Hepatocyte (in vitro differentiated cells): ENCODE results near the gene TMEM232. TPM values are rescaled to one million over a fixed set of nuclear protein-coding genes. Genes with fewer than 3 reads are reported as not detected.

Source experiments
- DNase-seq: peaks from one replicate; pipeline ENCODE4 v3.0.0-alpha.2; 2016; ENCODE audit warnings: low spot score
- H2AFZ ChIP-seq: fragments of 200-600 bp; sonication (generic); 2 replicates; pipeline ENCODE4 v1.6.0; 2016; ENCODE audit warnings: antibody characterized with exemption, mild to moderate bottlenecking
- H3K27ac ChIP-seq: fragments of 200-600 bp; sonication (generic); 2 replicates; pipeline ENCODE4 v1.5.1; 2016; ENCODE audit warnings: mild to moderate bottlenecking
- H3K27me3 ChIP-seq: fragments of 200-600 bp; sonication (generic); 2 replicates; pipeline ENCODE4 v1.6.1; 2016
- H3K36me3 ChIP-seq: fragments of 200-600 bp; sonication (generic); replicated peaks from 2 replicates; pipeline ENCODE4 v1.5.1; 2016; ENCODE audit warnings: low read depth; ENCODE audit not compliant: insufficient read depth
- H3K4me1 ChIP-seq: fragments of 200-600 bp; sonication (generic); 2 replicates; pipeline ENCODE4 v1.5.1; 2016; ENCODE audit warnings: mild to moderate bottlenecking, moderate library complexity; ENCODE audit not compliant: insufficient read depth
- H3K4me2 ChIP-seq: fragments of 200-600 bp; sonication (generic); 2 replicates; pipeline ENCODE4 v1.6.0; 2016
- H3K4me3 ChIP-seq: fragments of 200-600 bp; sonication (generic); 2 replicates; pipeline ENCODE4 v1.5.1; 2016; ENCODE audit warnings: mild to moderate bottlenecking
- H3K79me2 ChIP-seq: fragments of 200-600 bp; sonication (generic); 2 replicates; pipeline ENCODE4 v1.6.0; 2017; ENCODE audit warnings: mild to moderate bottlenecking
- H3K9me2 ChIP-seq: fragments of 200-600 bp; sonication (generic); replicated peaks from 2 replicates; pipeline ENCODE4 v1.6.0; 2017; ENCODE audit warnings: mild to moderate bottlenecking; ENCODE audit not compliant: insufficient read depth
- H3K9me3 ChIP-seq: fragments of 200-600 bp; sonication (generic); 2 replicates; pipeline ENCODE4 v1.5.1; 2016; ENCODE audit warnings: low read depth, mild to moderate bottlenecking
- H4K20me1 ChIP-seq: fragments of 200-600 bp; sonication (generic); 2 replicates; pipeline ENCODE4 v1.6.0; 2016; ENCODE audit warnings: mild to moderate bottlenecking; ENCODE audit not compliant: insufficient read depth, poor library complexity, severe bottlenecking
- CTCF ChIP-seq: fragments of 200-600 bp; sonication (generic); IDR thresholded peaks from 2 replicates; pipeline ENCODE4 v1.5.1; 2016; ENCODE audit warnings: antibody characterized with exemption, mild to moderate bottlenecking; ENCODE audit not compliant: poor library complexity
- EZH2 ChIP-seq: fragments of 200-600 bp; sonication (generic); IDR thresholded peaks from 2 replicates; pipeline ENCODE4 v1.6.1; 2016; ENCODE audit warnings: antibody characterized with exemption, mild to moderate bottlenecking, borderline replicate concordance
- EZH2phosphoT487 ChIP-seq: fragments of 200-600 bp; sonication (generic); IDR thresholded peaks from one replicate; pipeline ENCODE4 v1.6.1; 2018; ENCODE audit warnings: antibody characterized with exemption, mild to moderate bottlenecking, low read depth, moderate library complexity; ENCODE audit not compliant: unreplicated experiment, severe bottlenecking
- WGBS: methylation state at CpG from one replicate; pipeline ENCODE4 v1.1.6; 2016; ENCODE audit warnings: low lambda C conversion rate; ENCODE audit errors: missing lambda C conversion rate; 5-methylcytosine and 5-hydroxymethylcytosine counted together
- polyA plus RNA-seq: library from polyadenylated mRNA; unstranded; fragments of >200 nt; fragmentation: Nextera tagmentation; extraction: Ambion mirVana; gene quantifications from 2 replicates; pipeline ENCODE4 v1.2.1, GENCODE V29; 2016
- total RNA-seq: library from RNA; depleted of rRNA; stranded (reverse); fragments of >200 nt; gene quantifications from 2 replicates; pipeline ENCODE4 v1.2.3, GENCODE V29; 2014

The TMEM232 gene
- total and polyA plus RNA-seq, 2 experiments from 2014 or later: 2.4 to 2.8 TPM

DNA sequence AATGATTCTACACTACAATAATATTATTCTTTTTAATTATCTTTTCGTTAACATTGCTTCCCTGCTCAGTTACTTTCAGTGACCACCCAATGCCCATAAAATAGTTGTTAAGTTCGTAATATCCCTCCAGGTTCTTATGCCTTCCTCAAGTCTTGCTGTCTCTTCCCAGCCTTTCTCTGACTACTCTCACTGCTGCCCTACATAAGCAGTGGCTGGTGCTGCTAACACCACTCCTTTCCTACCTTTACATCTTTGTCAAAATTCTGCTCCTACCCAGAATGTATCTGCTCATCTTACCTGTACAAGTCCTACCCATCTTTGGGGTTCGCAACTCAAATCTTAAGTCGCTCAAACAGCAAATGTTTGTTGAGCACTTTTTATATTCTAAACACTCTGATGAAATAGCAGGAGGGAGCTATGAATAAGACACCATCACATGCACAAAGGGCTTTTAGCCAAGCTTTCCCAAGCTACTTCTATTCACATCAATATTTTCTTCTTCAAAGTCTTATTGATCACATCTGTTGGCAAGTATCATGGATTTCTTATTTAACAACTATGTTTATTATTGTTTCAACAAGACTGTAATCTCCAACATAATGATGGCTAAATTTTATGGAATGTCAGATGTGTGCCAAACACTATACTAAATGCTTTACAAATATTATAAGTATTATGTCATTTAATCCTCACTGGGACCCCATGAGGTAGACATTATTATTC lies 41.8 kb upstream of the TMEM232 start:
- no peaks in the 10 kb centered on the region for H3K9me2 ChIP-seq
- H2AFZ ChIP-seq: no peak overlapping the region
- no peak overlapping the region for H3K27ac ChIP-seq
- H3K79me2 ChIP-seq: no peaks in the 10 kb centered on the region
- no peak for DNase-seq
- H4K20me1 ChIP-seq: no peaks in the 10 kb centered on the region
- TF ChIP-seq EZH2 (no peak), EZH2phosphoT487 (no peak), CTCF (no peak)
- no peak overlapping the region for H3K4me3 ChIP-seq
- no peaks in the 10 kb centered on the region for H3K4me1 ChIP-seq
- no peaks in the 10 kb centered on the region for H3K27me3 ChIP-seq
- no peak overlapping the region for H3K4me2 ChIP-seq
- no peaks in the 10 kb centered on the region for H3K36me3 ChIP-seq
- WGBS: 81% methylated on average over 4 of the region's 4 CpGs
- no peaks in the 10 kb centered on the region for H3K9me3 ChIP-seq

GRCh38 chr5:110760158-110760557 lies 33.7 kb upstream of the TMEM232 start:
- no peaks in the 10 kb centered on the region for H3K4me1 ChIP-seq
- no peak for DNase-seq
- TF ChIP-seq EZH2phosphoT487: no peak
- no peak for TF ChIP-seq EZH2
- TF ChIP-seq CTCF: no peak
- H3K9me2 ChIP-seq: no peaks in the 10 kb centered on the region
- whole genome bisulfite sequencing: 100% methylated on average over 1 of the region's 1 CpG
- H3K36me3 ChIP-seq: no peaks in the 10 kb centered on the region
- no peak overlapping the region for H3K27ac ChIP-seq
- H3K79me2 ChIP-seq: no peaks in the 10 kb centered on the region
- no peaks in the 10 kb centered on the region for H3K9me3 ChIP-seq
- no peak overlapping the region for H3K4me3 ChIP-seq
- H2AFZ ChIP-seq: no peak overlapping the region
- H4K20me1 ChIP-seq: no peaks in the 10 kb centered on the region
- no peak overlapping the region for H3K4me2 ChIP-seq
- H3K27me3 ChIP-seq: no peaks in the 10 kb centered on the region

GRCh38 chr5:110757118-110757729 lies 30.8 kb upstream of the TMEM232 start:
- Histone ChIP-seq H3K36me3 (no peaks in the 10 kb centered on the region), H4K20me1 (no peaks in the 10 kb centered on the region), H3K4me2 (no peak overlapping the region), H3K9me3 (no peaks in the 10 kb centered on the region), H3K4me1 (no peaks in the 10 kb centered on the region), H3K9me2 (no peaks in the 10 kb centered on the region), H2AFZ (no peak overlapping the region), H3K4me3 (no peak overlapping the region), H3K79me2 (no peaks in the 10 kb centered on the region), H3K27me3 (no peaks in the 10 kb centered on the region), H3K27ac (no peak overlapping the region)
- WGBS: 46% methylated on average over 4 of the region's 4 CpGs
- peak; percentile 63 for DNase-seq
- TF ChIP-seq EZH2phosphoT487 (no peak), EZH2 (no peak), CTCF (peak; percentile 69)
